ENCODE measurements around the gene OR10T2.
A peak's percentile ranks its signal among the peaks of the same experiment; 100 is the strongest.

The OR10T2 gene

DNA sequence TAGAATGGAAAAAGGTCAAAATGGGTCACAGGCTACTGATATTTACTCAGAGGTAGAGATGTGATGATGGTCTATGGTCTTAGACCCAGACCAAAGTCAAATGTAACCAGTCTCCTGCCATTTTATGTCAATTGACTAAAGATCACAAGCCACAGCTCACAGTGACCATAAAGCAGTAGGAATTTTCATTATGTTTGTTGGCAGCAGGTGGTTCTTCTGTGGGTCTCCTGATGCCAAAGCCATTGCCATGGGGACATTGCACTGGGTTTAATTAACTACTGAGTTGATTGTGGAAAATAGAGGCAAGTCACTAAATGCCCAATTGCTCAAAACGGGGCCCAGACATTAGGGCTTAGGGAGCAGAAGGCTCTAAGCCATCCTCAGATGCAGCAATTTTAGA is 26.9 kb upstream of the OR10T2 start, which contains the start of gene OR10K2:
TSS of gene OR10K2 (minus strand) at position 101 of the 400 bp plus-strand sequence. CDS start 5,371 bp downstream, outside the sequence.
- Histone ChIP-seq H3K14ac (ENCODE audit: low read length) (no peak within 1 kb of the TSS), H3K36me3 (replicated peaks in 1 of 2; ENCODE audit: control insufficient read depth in 2 of 2, insufficient read depth in 2 of 2, low read length in 2 of 2) (no peaks in the 10 kb centered on the region), H3K23ac (ENCODE audit: low read depth, low read length, poor library complexity) (no peak within 1 kb of the TSS), H4K8ac (ENCODE audit: low read depth, low read length) (no peak within 1 kb of the TSS), H3K9me3 (replicated peaks in 1 of 2; ENCODE audit: control insufficient read depth in 2 of 2, insufficient read depth in 1 of 2, low read depth in 1 of 2, low read length in 2 of 2) (no peaks in the 10 kb centered on the region), H2AK5ac (ENCODE audit: low read depth, low read length) (no peak within 1 kb of the TSS), H2BK15ac (ENCODE audit: low read length) (no peak within 1 kb of the TSS), H2BK12ac (ENCODE audit: low read length) (no peak within 1 kb of the TSS), H3K79me1 (ENCODE audit: low read depth, low read length) (no peaks in the 10 kb centered on the region), H3K4me3 (ENCODE audit: low read length in 2 of 2) (no peak within 1 kb of the TSS), H3K18ac (ENCODE audit: low read length) (no peak within 1 kb of the TSS), H3K9ac (ENCODE audit: low read depth, low read length, poor library complexity) (no peak within 1 kb of the TSS), H3K4me1 (ENCODE audit: control insufficient read depth in 2 of 2, insufficient read depth in 1 of 2, low read depth in 1 of 2, low read length in 2 of 2) (no peaks in the 10 kb centered on the region), H2BK120ac (ENCODE audit: low read depth, low read length) (no peak within 1 kb of the TSS), H3K27ac (replicated peaks; ENCODE audit: low read length) (no peak within 1 kb of the TSS), H2AFZ (ENCODE audit: low read length) (no peak within 1 kb of the TSS), H4K91ac (ENCODE audit: low read depth, low read length, poor library complexity) (no peak within 1 kb of the TSS), H3K4ac (ENCODE audit: low read length) (no peak within 1 kb of the TSS), H3K4me2 (ENCODE audit: insufficient read depth, low read length, poor library complexity, severe bottlenecking) (no peak within 1 kb of the TSS), H2BK5ac (ENCODE audit: low read length) (no peak within 1 kb of the TSS), H3K27me3 (ENCODE audit: control insufficient read depth in 3 of 3, insufficient read depth in 3 of 3, low read depth in 1 of 3, low read length in 3 of 3) (no peaks in the 10 kb centered on the region)
- no peak for DNase-seq (ENCODE audit: low spot score)
- WGBS, 2 donors (ENCODE audit: extremely low coverage in 2 of 2, insufficient read length in 2 of 2, insufficient replicate concordance in 1 of 2): no CpG with 5 or more reads among the region's 1 CpG

GRCh38 chr1:158425027-158425426 is 25.8 kb upstream of the OR10T2 start:
- H3K14ac ChIP-seq (ENCODE audit: low read length): no peak overlapping the region
- no peak overlapping the region for H4K8ac ChIP-seq (ENCODE audit: low read depth, low read length)
- no peak overlapping the region for H2AK5ac ChIP-seq (ENCODE audit: low read depth, low read length)
- H2BK15ac ChIP-seq (ENCODE audit: low read length): no peak overlapping the region
- H2BK12ac ChIP-seq (ENCODE audit: low read length): no peak overlapping the region
- no peak overlapping the region for H3K4me3 ChIP-seq (ENCODE audit: low read length in 2 of 2)
- H3K79me1 ChIP-seq (ENCODE audit: low read depth, low read length): no peaks in the 10 kb centered on the region
- DNase-seq (ENCODE audit: low spot score): no peak
- no peak overlapping the region for H3K18ac ChIP-seq (ENCODE audit: low read length)
- no peak overlapping the region for H3K9ac ChIP-seq (ENCODE audit: low read depth, low read length, poor library complexity)
- H3K27ac ChIP-seq (replicated peaks; ENCODE audit: low read length): no peak overlapping the region
- H3K27me3 ChIP-seq (ENCODE audit: control insufficient read depth in 3 of 3, insufficient read depth in 3 of 3, low read depth in 1 of 3, low read length in 3 of 3): no peaks in the 10 kb centered on the region
- no peaks in the 10 kb centered on the region for H3K36me3 ChIP-seq (replicated peaks in 1 of 2; ENCODE audit: control insufficient read depth in 2 of 2, insufficient read depth in 2 of 2, low read length in 2 of 2)
- H3K4ac ChIP-seq (ENCODE audit: low read length): no peak overlapping the region
- H2BK5ac ChIP-seq (ENCODE audit: low read length): no peak overlapping the region
- H2AFZ ChIP-seq (ENCODE audit: low read length): no peak overlapping the region
- H4K91ac ChIP-seq (ENCODE audit: low read depth, low read length, poor library complexity): no peak overlapping the region
- H3K23ac ChIP-seq (ENCODE audit: low read depth, low read length, poor library complexity): no peak overlapping the region
- no peak overlapping the region for H2BK120ac ChIP-seq (ENCODE audit: low read depth, low read length)
- no peak overlapping the region for H3K4me2 ChIP-seq (ENCODE audit: insufficient read depth, low read length, poor library complexity, severe bottlenecking)
- H3K9me3 ChIP-seq (replicated peaks in 1 of 2; ENCODE audit: control insufficient read depth in 2 of 2, insufficient read depth in 1 of 2, low read depth in 1 of 2, low read length in 2 of 2): no peaks in the 10 kb centered on the region
- no peaks in the 10 kb centered on the region for H3K4me1 ChIP-seq (ENCODE audit: control insufficient read depth in 2 of 2, insufficient read depth in 1 of 2, low read depth in 1 of 2, low read length in 2 of 2)

DNA sequence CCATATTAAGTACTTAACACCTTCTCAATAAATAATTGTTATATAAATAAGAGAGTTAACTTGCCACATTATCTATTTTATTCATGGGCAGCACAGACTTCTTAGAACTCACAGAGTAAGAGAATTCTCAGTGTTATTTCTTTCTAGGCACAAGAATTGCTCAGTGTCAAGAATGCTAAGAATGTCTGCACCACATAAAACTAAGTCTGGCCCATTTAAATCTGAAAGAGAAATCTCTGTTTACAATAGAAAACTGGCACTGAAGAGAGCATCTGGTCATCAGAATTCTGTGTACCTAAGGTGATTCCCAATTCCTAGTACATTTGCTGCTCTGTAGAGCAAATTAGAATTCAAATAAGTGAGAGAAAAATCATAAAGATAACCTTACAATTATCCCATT is 22.9 kb upstream of the OR10T2 start:
- Histone ChIP-seq H3K4ac (ENCODE audit: low read length) (no peak overlapping the region), H2BK120ac (ENCODE audit: low read depth, low read length) (no peak overlapping the region), H3K4me2 (ENCODE audit: insufficient read depth, low read length, poor library complexity, severe bottlenecking) (no peak overlapping the region), H4K8ac (ENCODE audit: low read depth, low read length) (no peak overlapping the region), H3K14ac (ENCODE audit: low read length) (no peak overlapping the region), H3K9me3 (replicated peaks in 1 of 2; ENCODE audit: control insufficient read depth in 2 of 2, insufficient read depth in 1 of 2, low read depth in 1 of 2, low read length in 2 of 2) (no peaks in the 10 kb centered on the region), H3K36me3 (replicated peaks in 1 of 2; ENCODE audit: control insufficient read depth in 2 of 2, insufficient read depth in 2 of 2, low read length in 2 of 2) (no peaks in the 10 kb centered on the region), H3K27me3 (ENCODE audit: control insufficient read depth in 3 of 3, insufficient read depth in 3 of 3, low read depth in 1 of 3, low read length in 3 of 3) (no peaks in the 10 kb centered on the region), H2BK12ac (ENCODE audit: low read length) (no peak overlapping the region), H3K79me1 (ENCODE audit: low read depth, low read length) (no peaks in the 10 kb centered on the region), H3K18ac (ENCODE audit: low read length) (no peak overlapping the region), H3K9ac (ENCODE audit: low read depth, low read length, poor library complexity) (no peak overlapping the region), H2BK5ac (ENCODE audit: low read length) (no peak overlapping the region), H2AK5ac (ENCODE audit: low read depth, low read length) (no peak overlapping the region), H4K91ac (ENCODE audit: low read depth, low read length, poor library complexity) (no peak overlapping the region), H2AFZ (ENCODE audit: low read length) (no peak overlapping the region), H3K23ac (ENCODE audit: low read depth, low read length, poor library complexity) (no peak overlapping the region), H3K27ac (replicated peaks; ENCODE audit: low read length) (no peak overlapping the region), H3K4me1 (ENCODE audit: control insufficient read depth in 2 of 2, insufficient read depth in 1 of 2, low read depth in 1 of 2, low read length in 2 of 2) (no peaks in the 10 kb centered on the region), H2BK15ac (ENCODE audit: low read length) (no peak overlapping the region), H3K4me3 (ENCODE audit: low read length in 2 of 2) (no peak overlapping the region)
- peak; percentile 12 for DNase-seq (ENCODE audit: low spot score)

DNA sequence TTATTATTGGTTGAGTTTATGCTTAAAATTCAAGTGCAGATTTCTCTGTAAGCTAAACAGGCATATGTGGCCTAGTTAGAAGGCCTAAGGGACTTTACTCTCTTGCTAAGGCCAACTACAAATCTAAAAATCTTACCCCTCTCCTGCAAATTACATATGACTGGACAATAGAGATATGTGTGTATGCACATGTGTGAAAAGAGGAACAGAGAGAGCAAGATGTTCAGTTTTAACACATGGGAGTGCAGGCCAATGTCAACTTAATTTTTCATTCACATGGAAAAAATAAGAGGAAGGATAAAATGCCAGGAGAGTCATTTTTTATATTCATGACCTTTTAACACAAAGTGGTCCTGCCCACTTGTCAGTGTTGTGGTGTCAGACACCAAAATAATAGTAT is 18.3 kb upstream of the OR10T2 start:
- Histone ChIP-seq H3K18ac (ENCODE audit: low read length) (no peak overlapping the region), H2BK15ac (ENCODE audit: low read length) (no peak overlapping the region), H2AFZ (ENCODE audit: low read length) (no peak overlapping the region), H3K4me3 (ENCODE audit: low read length in 2 of 2) (no peak overlapping the region), H2AK5ac (ENCODE audit: low read depth, low read length) (no peak overlapping the region), H3K4ac (ENCODE audit: low read length) (no peak overlapping the region), H3K27ac (replicated peaks; ENCODE audit: low read length) (no peak overlapping the region), H3K36me3 (replicated peaks in 1 of 2; ENCODE audit: control insufficient read depth in 2 of 2, insufficient read depth in 2 of 2, low read length in 2 of 2) (no peaks in the 10 kb centered on the region), H2BK120ac (ENCODE audit: low read depth, low read length) (no peak overlapping the region), H3K9ac (ENCODE audit: low read depth, low read length, poor library complexity) (no peak overlapping the region), H3K23ac (ENCODE audit: low read depth, low read length, poor library complexity) (no peak overlapping the region), H3K14ac (ENCODE audit: low read length) (no peak overlapping the region), H4K8ac (ENCODE audit: low read depth, low read length) (no peak overlapping the region), H3K4me1 (ENCODE audit: control insufficient read depth in 2 of 2, insufficient read depth in 1 of 2, low read depth in 1 of 2, low read length in 2 of 2) (no peaks in the 10 kb centered on the region), H3K9me3 (replicated peaks in 1 of 2; ENCODE audit: control insufficient read depth in 2 of 2, insufficient read depth in 1 of 2, low read depth in 1 of 2, low read length in 2 of 2) (no peaks in the 10 kb centered on the region), H2BK12ac (ENCODE audit: low read length) (no peak overlapping the region), H3K27me3 (ENCODE audit: control insufficient read depth in 3 of 3, insufficient read depth in 3 of 3, low read depth in 1 of 3, low read length in 3 of 3) (no peaks in the 10 kb centered on the region), H2BK5ac (ENCODE audit: low read length) (no peak overlapping the region), H4K91ac (ENCODE audit: low read depth, low read length, poor library complexity) (no peak overlapping the region), H3K79me1 (ENCODE audit: low read depth, low read length) (no peaks in the 10 kb centered on the region), H3K4me2 (ENCODE audit: insufficient read depth, low read length, poor library complexity, severe bottlenecking) (no peak overlapping the region)
- no peak for DNase-seq (ENCODE audit: low spot score)

All from neuronal stem cell (in vitro differentiated cells).